Breast epithelium (tissue), 3 donors: ENCODE measurements around the gene ABRAXAS1.

Experiments
- CTCF ChIP-seq, 3 donors: fragments of 450-650 bp; IDR thresholded peaks; one replicate each; pipeline ENCODE4 v1.5.1; 2016 to 2017; ENCODE audit warnings: antibody characterized with exemption in 3 of 3, mild to moderate bottlenecking in 3 of 3, moderate library complexity in 3 of 3
- POLR2A ChIP-seq: fragments of 450-650 bp; IDR thresholded peaks from one replicate; pipeline ENCODE4 v1.6.1; 2016; ENCODE audit warnings: antibody characterized with exemption, mild to moderate bottlenecking, moderate library complexity

- TF ChIP-seq POLR2A, result no peak
- TF ChIP-seq CTCF (IDR thresholded peaks at IDR 0.05), result no peak
Measured at GRCh38 chr4:83504996-83505395, 20.1 kb upstream of the ABRAXAS1 start.
